AG04449 (cell line): Measurements from ENCODE around the gene RSPH1.

Experiments used
- CTCF ChIA-PET: fragments of 350-600 bp; formaldehyde crosslinking; extraction: SDS; loops from one replicate; lab custom pipeline; 2021; ENCODE audit warnings: antibody characterized with exemption; lab: Yijun Ruan, JAX
- POLR2A ChIA-PET: fragments of 400-600, 350-600 bp; formaldehyde crosslinking; extraction: SDS; loops from one replicate; lab custom pipeline; 2020; ENCODE audit warnings: antibody characterized with exemption, inconsistent platforms; lab: Yijun Ruan, JAX
- DNase-seq: peaks from one replicate; pipeline ENCODE4 v3.0.0-alpha.2; 2010; ENCODE audit warnings: low read depth, low spot score
- H3K4me3 ChIP-seq: 2 replicates; pipeline ENCODE4 v1.5.1; 2011; ENCODE audit warnings: low read depth, mild to moderate bottlenecking, control low read depth, low read length
- TF ChIP-seq, protein P1 (sequence below): IDR thresholded peaks from one replicate; pipeline ENCODE4 v1.5.1; 2011; ENCODE audit warnings: mild to moderate bottlenecking, moderate library complexity, low read length, control low read depth, inconsistent platforms; ENCODE audit not compliant: insufficient read depth; ENCODE audit errors: missing control alignments

Gene RSPH1

DNA sequence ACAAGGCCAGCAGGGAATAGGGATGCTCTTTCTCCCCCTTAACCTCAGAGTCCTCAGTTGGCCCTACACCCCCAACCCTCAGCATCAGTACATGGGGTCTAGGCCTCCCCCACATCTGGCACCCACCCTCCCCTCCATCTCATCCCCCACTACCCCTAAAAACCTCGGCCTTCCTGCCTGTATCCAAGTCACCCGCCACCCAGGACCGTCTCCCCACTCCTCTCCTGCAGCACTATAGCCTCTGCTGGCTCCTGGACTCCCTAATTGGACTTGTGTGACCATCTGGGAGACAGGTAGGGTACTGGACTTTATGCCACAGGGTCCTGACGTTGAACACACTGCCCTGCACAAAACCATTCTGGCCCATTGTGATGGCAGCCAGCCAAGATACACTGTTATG is 6.0 kb downstream of the RSPH1 start:
- ChIA-PET CTCF (no interaction called here), POLR2A (no interaction called here)
- TF ChIP-seq, protein P1, sequence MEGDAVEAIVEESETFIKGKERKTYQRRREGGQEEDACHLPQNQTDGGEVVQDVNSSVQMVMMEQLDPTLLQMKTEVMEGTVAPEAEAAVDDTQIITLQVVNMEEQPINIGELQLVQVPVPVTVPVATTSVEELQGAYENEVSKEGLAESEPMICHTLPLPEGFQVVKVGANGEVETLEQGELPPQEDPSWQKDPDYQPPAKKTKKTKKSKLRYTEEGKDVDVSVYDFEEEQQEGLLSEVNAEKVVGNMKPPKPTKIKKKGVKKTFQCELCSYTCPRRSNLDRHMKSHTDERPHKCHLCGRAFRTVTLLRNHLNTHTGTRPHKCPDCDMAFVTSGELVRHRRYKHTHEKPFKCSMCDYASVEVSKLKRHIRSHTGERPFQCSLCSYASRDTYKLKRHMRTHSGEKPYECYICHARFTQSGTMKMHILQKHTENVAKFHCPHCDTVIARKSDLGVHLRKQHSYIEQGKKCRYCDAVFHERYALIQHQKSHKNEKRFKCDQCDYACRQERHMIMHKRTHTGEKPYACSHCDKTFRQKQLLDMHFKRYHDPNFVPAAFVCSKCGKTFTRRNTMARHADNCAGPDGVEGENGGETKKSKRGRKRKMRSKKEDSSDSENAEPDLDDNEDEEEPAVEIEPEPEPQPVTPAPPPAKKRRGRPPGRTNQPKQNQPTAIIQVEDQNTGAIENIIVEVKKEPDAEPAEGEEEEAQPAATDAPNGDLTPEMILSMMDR, result no peak
- no peak for DNase-seq
- no peak overlapping the region for H3K4me3 ChIP-seq

DNA sequence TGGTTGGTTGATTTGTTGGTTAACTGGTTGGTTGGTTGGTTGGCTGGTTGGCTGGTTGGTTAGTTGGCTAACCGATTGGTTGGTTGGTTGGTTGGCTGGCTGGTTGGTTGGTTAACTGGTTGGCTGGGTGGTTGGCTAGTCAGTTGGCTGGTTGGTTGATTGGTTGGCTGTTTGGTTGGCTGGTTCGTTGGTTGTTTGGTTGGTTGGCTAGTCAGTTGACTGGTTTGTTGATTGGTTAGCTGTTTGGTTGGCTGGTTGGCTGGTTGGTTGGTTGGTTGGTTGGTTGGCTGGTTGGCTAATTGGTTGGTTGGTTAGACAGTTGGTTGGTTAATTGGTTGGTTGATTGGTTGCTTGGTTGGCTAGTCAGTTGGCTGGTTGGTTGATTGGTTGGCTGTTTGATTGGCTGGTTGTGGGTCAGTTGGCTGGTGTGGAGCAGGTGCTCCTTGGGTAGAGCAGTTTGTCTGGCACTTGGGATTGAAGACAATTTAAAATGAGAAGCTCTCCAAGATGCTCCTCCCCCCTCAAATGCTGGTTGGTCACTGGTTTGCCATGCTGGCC is 6.9 kb downstream of the RSPH1 start:
- ChIA-PET CTCF (no interaction called here), POLR2A (no interaction called here)
- H3K4me3 ChIP-seq, result no peak overlapping the region
- no peak for DNase-seq
- TF ChIP-seq, protein P1, result no peak

DNA sequence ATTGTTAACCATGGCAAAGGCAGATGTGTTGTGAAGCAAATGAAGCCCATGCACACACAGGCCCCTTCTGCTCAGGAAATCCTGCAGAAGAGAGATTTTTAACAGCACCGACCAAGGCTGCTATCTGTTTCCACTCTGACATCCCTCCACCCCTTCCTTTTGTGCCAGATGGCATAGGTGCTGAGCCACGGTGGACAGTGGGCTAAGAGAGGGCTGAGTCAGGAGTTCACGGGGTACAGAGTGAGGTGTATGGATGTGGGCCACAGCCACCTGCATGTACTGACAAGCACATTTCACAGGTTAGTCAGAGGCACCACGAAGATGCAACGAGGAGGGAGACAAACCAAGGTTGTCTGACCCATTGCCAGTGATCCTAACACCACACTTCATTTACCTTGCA is 9.5 kb downstream of the RSPH1 start:
- no peak for DNase-seq
- CTCF ChIA-PET, result no interaction called here
- TF ChIP-seq, protein P1, result no peak
- H3K4me3 ChIP-seq, result no peak overlapping the region
- POLR2A ChIA-PET, result no interaction called here

DNA sequence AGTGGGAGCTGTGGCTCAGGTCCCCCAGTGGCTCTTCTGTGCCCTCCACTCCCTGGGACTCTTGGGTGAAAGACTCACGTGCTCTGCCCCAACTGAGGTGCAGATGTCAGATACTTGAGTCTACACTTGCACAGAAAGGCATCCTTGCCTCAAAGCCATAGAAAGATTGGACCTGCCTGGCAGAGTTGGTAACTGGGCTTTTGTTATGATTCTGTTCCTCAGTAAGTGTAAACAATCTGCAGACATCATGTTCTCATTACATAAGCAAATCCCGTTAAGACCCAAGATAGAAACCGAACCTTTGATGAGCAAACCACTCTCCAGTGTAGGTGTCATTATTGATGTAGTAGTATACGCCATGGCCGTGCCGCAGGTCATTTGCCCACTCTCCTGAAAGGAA is 10.0 kb downstream of the RSPH1 start:
- DNase-seq, result no peak
- TF ChIP-seq, protein P1, result no peak
- ChIA-PET POLR2A (no interaction called here), CTCF (interaction anchor here (0.9 kb wide), 1 partner anchor 264 kb away, joined by 3 read pairs; no protein-coding TSS in a partner anchor)
- no peak overlapping the region for H3K4me3 ChIP-seq

DNA sequence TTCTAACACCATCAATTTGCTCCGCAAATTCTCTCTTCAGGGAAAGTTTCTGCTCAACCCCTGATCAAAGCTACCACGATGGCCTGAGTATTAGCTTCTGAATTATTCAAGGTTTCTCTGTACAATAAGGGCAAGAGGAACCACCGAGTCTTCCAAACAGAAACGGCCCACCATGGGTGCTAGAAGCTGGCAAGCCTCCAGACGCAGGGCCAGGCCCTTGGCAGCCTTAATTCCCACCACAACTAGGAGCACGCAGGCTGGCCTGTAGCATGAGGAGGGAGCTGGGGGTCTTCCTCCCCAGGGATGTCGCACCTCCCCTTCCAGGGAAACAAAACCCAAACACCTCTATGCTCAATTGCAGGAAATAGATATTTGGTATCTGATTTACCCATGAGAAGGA is 11.1 kb downstream of the RSPH1 start:
- TF ChIP-seq, protein P1, result no peak
- no peak overlapping the region for H3K4me3 ChIP-seq
- no peak for DNase-seq
- CTCF ChIA-PET, result interaction anchor here (0.9 kb wide), 1 partner anchor 263 kb away, joined by 3 read pairs; no protein-coding TSS in a partner anchor
- POLR2A ChIA-PET, result no interaction called here

DNA sequence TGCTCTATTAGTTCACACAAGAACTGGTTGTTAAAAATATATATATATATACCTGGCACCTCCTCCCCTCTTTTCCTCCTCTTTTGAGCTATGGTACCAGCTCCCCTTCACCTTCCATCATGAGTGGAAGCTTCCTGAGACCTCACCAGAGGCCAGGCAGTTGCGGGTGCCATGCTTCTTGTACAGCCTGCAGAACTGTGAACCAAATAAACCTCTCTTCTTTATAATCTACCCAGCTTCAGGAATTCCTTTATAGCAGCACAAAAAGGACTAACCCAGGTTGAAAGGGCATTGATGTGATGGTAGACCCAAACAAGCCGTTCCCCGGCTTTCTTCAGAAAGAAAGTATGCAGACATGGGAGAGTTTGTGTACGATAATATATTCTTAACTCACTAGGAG is 14.9 kb downstream of the RSPH1 start:
- POLR2A ChIA-PET, result no interaction called here
- no peak overlapping the region for H3K4me3 ChIP-seq
- CTCF ChIA-PET, result interaction anchor here (0.6 kb wide), 1 partner anchor 548 kb away, joined by 3 read pairs; no protein-coding TSS in a partner anchor
- TF ChIP-seq, protein P1, result no peak
- DNase-seq, result no peak
